Esophagus muscularis mucosa (tissue), 4 donors: Measurements from ENCODE around the gene VMP1. TPM values are rescaled to one million over a fixed set of nuclear protein-coding genes. Genes with fewer than 3 reads are reported as not detected.

ENCODE experiments used
- DNase-seq: peaks from one replicate; pipeline ENCODE4 v3.0.0-alpha.2; 2017; ENCODE audit errors: extremely low spot score
- H3K27ac ChIP-seq, 4 donors: fragments of 200-600 bp; sonication (generic); replicated peaks in 1 of 4; 1 replicate in 3 of 4; 2 replicates in 1 of 4; pipeline ENCODE4 v1.5.1; 2016 to 2019; ENCODE audit warnings: mild to moderate bottlenecking in 1 of 4
- H3K27me3 ChIP-seq, 4 donors: fragments of 200-600 bp; sonication (generic); one replicate each; pipeline versions ENCODE4 v1.5.1 to v1.6.0; 2016 to 2019
- H3K36me3 ChIP-seq, 4 donors: fragments of 200-600 bp; sonication (generic); one replicate each; pipeline ENCODE4 v1.5.1; 2016 to 2019
- H3K4me1 ChIP-seq, 4 donors: fragments of 200-600 bp; sonication (generic); one replicate each; pipeline ENCODE4 v1.5.1; 2016 to 2019
- H3K4me3 ChIP-seq, 4 donors: fragments of 200-600 bp; sonication (generic); 1 replicate in 2 of 4; 2 replicates in 2 of 4; pipeline ENCODE4 v1.5.1; 2016 to 2019; ENCODE audit warnings: mild to moderate bottlenecking in 4 of 4, moderate library complexity in 1 of 4
- H3K9me3 ChIP-seq, 4 donors: fragments of 200-600 bp; sonication (generic); 1 replicate in 3 of 4; 2 replicates in 1 of 4; pipeline ENCODE4 v1.5.1; 2016 to 2019
- CTCF ChIP-seq, 3 experiments: fragments of 200-600 bp in 2 of 3; fragments of 450-650 bp in 1 of 3; sonication (generic) in 2 of 3; IDR thresholded peaks; one replicate each; pipeline ENCODE4 v1.5.1; 2017 to 2019; ENCODE audit warnings: antibody characterized with exemption in 3 of 3, mild to moderate bottlenecking in 2 of 3, moderate library complexity in 1 of 3
- EP300 ChIP-seq: sonication (generic); formaldehyde crosslinking; IDR thresholded peaks from one replicate; pipeline ENCODE4 v1.6.1; 2017; ENCODE audit warnings: antibody characterized with exemption
- POLR2A ChIP-seq: fragments of 450-650 bp; IDR thresholded peaks from one replicate; pipeline ENCODE4 v1.6.1; 2017; ENCODE audit warnings: antibody characterized with exemption, moderate library complexity, mild to moderate bottlenecking, low read depth
- POLR2AphosphoS5 ChIP-seq, 2 donors: sonication (generic); formaldehyde crosslinking; IDR thresholded peaks; one replicate each; pipeline ENCODE4 v1.6.1; 2017; ENCODE audit warnings: antibody characterized with exemption in 2 of 2
- WGBS: methylation state at CpG from one replicate; pipeline ENCODE4 v1.1.5; 2018; 5-methylcytosine and 5-hydroxymethylcytosine counted together
- intact Hi-C: fragments of 100-400 bp; cut with DNase I; formaldehyde crosslinking; loops from one replicate; pipeline ENCODE4 v1.15.1; 2023
- total RNA-seq, 4 donors: library from RNA; depleted of rRNA; stranded (reverse); fragments of >200 nt; gene quantifications; one replicate each; pipeline versions ENCODE4 v1.1.0 to v1.2.1, GENCODE V29; 2016

Gene VMP1
- total RNA-seq, 4 donors from 2014 or later: 47.3 to 137 (median 59.6) TPM

GRCh38 chr17:59876107-59876506, 168.7 kb downstream of the VMP1 start:
- WGBS: 96% methylated on average over 3 of the region's 3 CpGs
- Histone ChIP-seq H3K4me3 (no peak overlapping the region), H3K4me1 (no peaks in the 10 kb centered on the region), H3K9me3 (no peaks in the 10 kb centered on the region), H3K27me3 (no peaks in the 10 kb centered on the region), H3K36me3 (peaks cover 13 to 95% (median 71%) of the 10 kb centered on the region in 4 donors), H3K27ac (no peak overlapping the region)
- TF ChIP-seq CTCF (IDR thresholded peaks at IDR 0.05) (no peak), POLR2AphosphoS5 (IDR thresholded peaks at IDR 0.05) (no peak), POLR2A (no peak), EP300 (no peak)
- intact Hi-C loops: no loop called here
- no peak for DNase-seq

GRCh38 chr17:59877965-59878364, 170.5 kb downstream of the VMP1 start:
- Histone ChIP-seq H3K27ac (no peak overlapping the region), H3K4me3 (no peak overlapping the region), H3K27me3 (no peaks in the 10 kb centered on the region), H3K9me3 (no peaks in the 10 kb centered on the region), H3K4me1 (no peaks in the 10 kb centered on the region), H3K36me3 (peaks cover 14 to 96% (median 72%) of the 10 kb centered on the region in 4 donors)
- WGBS: 90% methylated on average over 5 of the region's 5 CpGs
- no peak for DNase-seq
- no peak for TF ChIP-seq POLR2AphosphoS5 (IDR thresholded peaks at IDR 0.05)
- intact Hi-C loops: no loop called here

GRCh38 chr17:59878624-59879023, 171.2 kb downstream of the VMP1 start:
- intact Hi-C loops: no loop called here
- DNase-seq: no peak

GRCh38 chr17:59884861-59885260, 177.4 kb downstream of the VMP1 start:
- 97% methylated on average over 8 of the region's 9 CpGs for WGBS
- no peak for TF ChIP-seq POLR2AphosphoS5 (IDR thresholded peaks at IDR 0.05)
- TF ChIP-seq POLR2A: no peak
- no peak for TF ChIP-seq EP300
- TF ChIP-seq CTCF (IDR thresholded peaks at IDR 0.05): no peak
- H3K9me3 ChIP-seq: no peaks in the 10 kb centered on the region
- H3K4me1 ChIP-seq: no peaks in the 10 kb centered on the region
- no peak for DNase-seq
- H3K27me3 ChIP-seq: no peaks in the 10 kb centered on the region
- peaks cover 29 to 89% (median 63%) of the 10 kb centered on the region in 4 donors for H3K36me3 ChIP-seq
- intact Hi-C loops: no loop called here
- no peak overlapping the region for H3K4me3 ChIP-seq
- H3K27ac ChIP-seq: no peak overlapping the region

More at GRCh38 chr17:59878624-59879023, 171.2 kb downstream of the VMP1 start:
- H3K9me3 ChIP-seq: no peaks in the 10 kb centered on the region
- H3K27me3 ChIP-seq: no peaks in the 10 kb centered on the region
- no peak overlapping the region for H3K27ac ChIP-seq
- no peaks in the 10 kb centered on the region for H3K4me1 ChIP-seq
- H3K36me3 ChIP-seq: peaks cover 18 to 96% (median 72%) of the 10 kb centered on the region in 4 donors
- 74% methylated on average over 3 of the region's 3 CpGs for WGBS
- no peak for TF ChIP-seq EP300
- TF ChIP-seq POLR2A: no peak
- H3K4me3 ChIP-seq: no peak overlapping the region

- intact Hi-C loops: no loop called here
- H3K36me3 ChIP-seq: peaks cover 24 to 68% (median 53%) of the 10 kb centered on the region in 4 donors
- no peaks in the 10 kb centered on the region for H3K27me3 ChIP-seq
- TF ChIP-seq EP300: no peak
- no peak for TF ChIP-seq POLR2A
- TF ChIP-seq POLR2AphosphoS5 (IDR thresholded peaks at IDR 0.05): no peak
- TF ChIP-seq CTCF (IDR thresholded peaks at IDR 0.05): no peak
- H3K4me1 ChIP-seq: peaks cover 15 to 18% (median 16%) of the 10 kb centered on the region in 4 donors
- WGBS: 97% methylated on average over 8 of the region's 8 CpGs
- H3K9me3 ChIP-seq: no peaks in the 10 kb centered on the region
- no peak overlapping the region for H3K4me3 ChIP-seq
- no peak overlapping the region for H3K27ac ChIP-seq
- no peak for DNase-seq
Measured at GRCh38 chr17:59888145-59888750, 180.8 kb downstream of the VMP1 start.

GRCh38 chr17:59890720-59891119, 183.3 kb downstream of the VMP1 start:
- DNase-seq: no peak
- H3K4me1 ChIP-seq: peaks cover 28 to 39% (median 36%) of the 10 kb centered on the region in 4 donors
- 87% methylated on average over 2 of the region's 2 CpGs for WGBS
- intact Hi-C loops: no loop called here
- H3K36me3 ChIP-seq: peaks cover under 1 to 44% (median 28%) of the 10 kb centered on the region in 4 donors
- H3K4me3 ChIP-seq: no peak overlapping the region
- no peak for TF ChIP-seq CTCF (IDR thresholded peaks at IDR 0.05)
- no peak for TF ChIP-seq POLR2A
- no peak for TF ChIP-seq POLR2AphosphoS5 (IDR thresholded peaks at IDR 0.05)
- no peak for TF ChIP-seq EP300
- no peaks in the 10 kb centered on the region for H3K9me3 ChIP-seq
- H3K27ac ChIP-seq: no peak overlapping the region
- H3K27me3 ChIP-seq: no peaks in the 10 kb centered on the region
